ENCODE data around the gene POLR2B.
"Not testable (repeated sequence)": the region's sequence is repeated elsewhere in the genome, so short reads cannot be mapped to it uniquely, and the experiment has no call there.

Gene POLR2B

GRCh38 chr4:57018980-57019379, 40.3 kb downstream of the POLR2B start:
- ATAC-seq (replicated peaks) (no peak), DNase-seq (no peak)
- peaks cover 0 to 8% of the 10 kb centered on the region in 2 donors for H3K4me1 Mint-ChIP-seq (ENCODE audit: low read depth in 2 of 2)
- H3K36me3 Mint-ChIP-seq (ENCODE audit: insufficient read depth) = peaks cover 91% of the 10 kb centered on the region
- peak overlapping the region in 1 of 2 donors; percentile 0 for H3K27ac Mint-ChIP-seq
- H3K9me3 Mint-ChIP-seq = no peaks in the 10 kb centered on the region
- H3K4me3 Mint-ChIP-seq = no peak overlapping the region
- no peaks in the 10 kb centered on the region for H3K27me3 Mint-ChIP-seq

GRCh38 chr4:57020467-57021101, 41.9 kb downstream of the POLR2B start:
- DNase-seq = no peak

GRCh38 chr4:57023104-57023503, 44.4 kb downstream of the POLR2B start:
- H3K9me3 Mint-ChIP-seq = no peaks in the 10 kb centered on the region
- DNase-seq = no peak
- peaks cover 94% of the 10 kb centered on the region for H3K36me3 Mint-ChIP-seq (ENCODE audit: insufficient read depth)
- no peaks in the 10 kb centered on the region for H3K27me3 Mint-ChIP-seq
- no peak overlapping the region for H3K4me3 Mint-ChIP-seq
- ATAC-seq (replicated peaks) = no peak
- H3K27ac Mint-ChIP-seq = peak overlapping the region in 1 of 2 donors; percentile 2
- peaks cover 0 to 11% of the 10 kb centered on the region in 2 donors for H3K4me1 Mint-ChIP-seq (ENCODE audit: low read depth in 2 of 2)

More at GRCh38 chr4:57020467-57021101, 41.9 kb downstream of the POLR2B start:
- Mint-ChIP-seq H3K4me1 (ENCODE audit: low read depth in 2 of 2) (peaks cover 0 to 8% of the 10 kb centered on the region in 2 donors), H3K27ac (peak overlapping the region in 1 of 2 donors; percentile 21), H3K9me3 (no peaks in the 10 kb centered on the region), H3K36me3 (ENCODE audit: insufficient read depth) (peaks cover 91% of the 10 kb centered on the region), H3K27me3 (no peaks in the 10 kb centered on the region), H3K4me3 (no peak overlapping the region)
- ATAC-seq (replicated peaks) = no peak

- DNase-seq = no peak
- Mint-ChIP-seq H3K27ac (no peak overlapping the region), H3K4me1 (ENCODE audit: low read depth in 2 of 2) (peaks cover 0 to 1% of the 10 kb centered on the region in 2 donors), H3K9me3 (no peaks in the 10 kb centered on the region), H3K27me3 (peaks cover 8 to 17% of the 10 kb centered on the region in 2 donors), H3K4me3 (no peak overlapping the region), H3K36me3 (ENCODE audit: insufficient read depth) (peaks cover 32% of the 10 kb centered on the region)
- ATAC-seq (replicated peaks) = no peak
Measured at GRCh38 chr4:57034520-57034919, 55.8 kb downstream of the POLR2B start.

- Mint-ChIP-seq H3K27me3 (peaks cover 23 to 35% of the 10 kb centered on the region in 2 donors), H3K27ac (no peak overlapping the region), H3K4me1 (ENCODE audit: low read depth in 2 of 2) (peaks cover 0 to 1% of the 10 kb centered on the region in 2 donors), H3K9me3 (no peaks in the 10 kb centered on the region), H3K36me3 (ENCODE audit: insufficient read depth) (peaks cover 4% of the 10 kb centered on the region), H3K4me3 (no peak overlapping the region)
- ATAC-seq (replicated peaks) (no peak), DNase-seq (no peak)
Measured at GRCh38 chr4:57037982-57038604, 59.4 kb downstream of the POLR2B start.

GRCh38 chr4:57039345-57039744, 60.6 kb downstream of the POLR2B start:
- Mint-ChIP-seq H3K36me3 (ENCODE audit: insufficient read depth) (no peaks in the 10 kb centered on the region), H3K27me3 (peaks cover 24 to 40% of the 10 kb centered on the region in 2 donors), H3K4me3 (no peak overlapping the region), H3K27ac (no peak overlapping the region), H3K9me3 (no peaks in the 10 kb centered on the region), H3K4me1 (ENCODE audit: low read depth in 2 of 2) (peaks cover 0 to 1% of the 10 kb centered on the region in 2 donors)
- DNase-seq (no peak), ATAC-seq (replicated peaks) (no peak)

GRCh38 chr4:57040510-57040909, 61.8 kb downstream of the POLR2B start:
- Mint-ChIP-seq H3K36me3 (ENCODE audit: insufficient read depth) (no peaks in the 10 kb centered on the region), H3K9me3 (no peaks in the 10 kb centered on the region), H3K4me3 (no peak overlapping the region), H3K27me3 (peaks cover 27 to 42% of the 10 kb centered on the region in 2 donors), H3K27ac (no peak overlapping the region), H3K4me1 (ENCODE audit: low read depth in 2 of 2) (peaks cover 0 to 1% of the 10 kb centered on the region in 2 donors)
- ATAC-seq (replicated peaks) (no peak), DNase-seq (no peak)

GRCh38 chr4:57041020-57041419, 62.3 kb downstream of the POLR2B start:
- no peak for ATAC-seq (replicated peaks)
- Mint-ChIP-seq H3K36me3 (ENCODE audit: insufficient read depth) (no peaks in the 10 kb centered on the region), H3K27me3 (peaks cover 31 to 46% of the 10 kb centered on the region in 2 donors)

GRCh38 chr4:57042711-57043169, 64.0 kb downstream of the POLR2B start:
- Mint-ChIP-seq H3K27ac (no peak overlapping the region), H3K4me3 (no peak overlapping the region), H3K27me3 (peaks cover 42 to 53% of the 10 kb centered on the region in 2 donors), H3K4me1 (ENCODE audit: low read depth in 2 of 2) (peaks cover 0 to 1% of the 10 kb centered on the region in 2 donors), H3K36me3 (ENCODE audit: insufficient read depth) (no peaks in the 10 kb centered on the region), H3K9me3 (no peaks in the 10 kb centered on the region)
- ATAC-seq (replicated peaks) (no peak), DNase-seq (no peak)

More at GRCh38 chr4:57041020-57041419, 62.3 kb downstream of the POLR2B start:
- DNase-seq = no peak
- Mint-ChIP-seq H3K4me1 (ENCODE audit: low read depth in 2 of 2) (peaks cover 0 to 1% of the 10 kb centered on the region in 2 donors), H3K27ac (no peak overlapping the region), H3K4me3 (no peak overlapping the region), H3K9me3 (no peaks in the 10 kb centered on the region)

- H3K27me3 Mint-ChIP-seq = peaks cover 37 to 47% of the 10 kb centered on the region in 2 donors
- H3K4me3 Mint-ChIP-seq = no peak overlapping the region
- no peaks in the 10 kb centered on the region for H3K4me1 Mint-ChIP-seq (ENCODE audit: low read depth in 2 of 2)
- H3K27ac Mint-ChIP-seq = no peak overlapping the region
- H3K9me3 Mint-ChIP-seq = no peaks in the 10 kb centered on the region
- DNase-seq (no peak), ATAC-seq (replicated peaks) (no peak)
- H3K36me3 Mint-ChIP-seq (ENCODE audit: insufficient read depth) = no peaks in the 10 kb centered on the region
Measured at GRCh38 chr4:57043347-57044251, 64.9 kb downstream of the POLR2B start.

- H3K27me3 Mint-ChIP-seq = peaks cover 41 to 44% of the 10 kb centered on the region in 2 donors
- no peak overlapping the region for H3K27ac Mint-ChIP-seq
- H3K9me3 Mint-ChIP-seq = no peaks in the 10 kb centered on the region
- no peaks in the 10 kb centered on the region for H3K36me3 Mint-ChIP-seq (ENCODE audit: insufficient read depth)
- no peak for ATAC-seq (replicated peaks)
- no peak overlapping the region for H3K4me3 Mint-ChIP-seq
- no peak for DNase-seq
- H3K4me1 Mint-ChIP-seq (ENCODE audit: low read depth in 2 of 2) = no peaks in the 10 kb centered on the region
Measured at GRCh38 chr4:57044279-57044678, 65.6 kb downstream of the POLR2B start.

- DNase-seq (no peak), ATAC-seq (replicated peaks) (no peak)
- H3K27me3 Mint-ChIP-seq = peaks cover 37 to 42% of the 10 kb centered on the region in 2 donors
Measured at GRCh38 chr4:57044996-57045395, 66.3 kb downstream of the POLR2B start.

GRCh38 chr4:57047046-57047445, 68.3 kb downstream of the POLR2B start:
- not testable (repeated sequence) for H3K4me3 Mint-ChIP-seq; H3K27ac Mint-ChIP-seq; ATAC-seq (replicated peaks); H3K4me1 Mint-ChIP-seq (ENCODE audit: low read depth in 2 of 2); H3K9me3 Mint-ChIP-seq; DNase-seq; H3K36me3 Mint-ChIP-seq (ENCODE audit: insufficient read depth)
- H3K27me3 Mint-ChIP-seq = peaks cover 33 to 44% of the 10 kb centered on the region in 2 donors

More at GRCh38 chr4:57044996-57045395, 66.3 kb downstream of the POLR2B start:
- no peaks in the 10 kb centered on the region for H3K36me3 Mint-ChIP-seq (ENCODE audit: insufficient read depth)
- no peaks in the 10 kb centered on the region for H3K9me3 Mint-ChIP-seq
- H3K4me1 Mint-ChIP-seq (ENCODE audit: low read depth in 2 of 2) = no peaks in the 10 kb centered on the region
- H3K4me3 Mint-ChIP-seq = no peak overlapping the region
- no peak overlapping the region for H3K27ac Mint-ChIP-seq

Data from effector memory CD8-positive, alpha-beta T cell (primary cell).